T-helper 17 cell (primary cell): ENCODE results near the gene SRSF4. TPM values are rescaled to one million over a fixed set of nuclear protein-coding genes. Genes with fewer than 3 reads are reported as not detected.

Experiments used
- ATAC-seq: fragments of 150-1000 bp; cut with Tn5 transposase; 2 replicates; pipeline ENCODE4 v1.10.0; 2021; ENCODE audit warnings: mild to moderate bottlenecking, moderate library complexity
- DNase-seq, 3 donors: peaks; one replicate each; pipeline versions ENCODE4 v3.0.0 to v3.0.0-alpha.2; 2020 to 2021
- H3K9me3 ChIP-seq: one replicate; pipeline ENCODE4 v1.7.0; 2013; ENCODE audit warnings: low read length, mild to moderate bottlenecking; ENCODE audit not compliant: control insufficient read depth, poor library complexity, severe bottlenecking
- H3K27ac Mint-ChIP-seq: one replicate; pipeline ENCODE4 v1.8.0; 2022; ENCODE audit warnings: mild to moderate bottlenecking, moderate library complexity, mixed read lengths
- H3K27me3 Mint-ChIP-seq: one replicate; pipeline ENCODE4 v1.8.0; 2022; ENCODE audit warnings: mixed read lengths
- H3K36me3 Mint-ChIP-seq: one replicate; pipeline ENCODE4 v1.8.0; 2022; ENCODE audit warnings: low read depth, mixed read lengths
- H3K4me1 Mint-ChIP-seq: one replicate; pipeline ENCODE4 v1.8.0; 2022; ENCODE audit warnings: mild to moderate bottlenecking, mixed read lengths
- H3K4me3 Mint-ChIP-seq: one replicate; pipeline ENCODE4 v1.8.0; 2022; ENCODE audit warnings: mild to moderate bottlenecking, moderate library complexity, mixed read lengths
- total RNA-seq, 4 donors: library from RNA in 2 of 4; stranded (reverse) in 2 of 4; gene quantifications; one replicate each; pipeline ENCODE4 v1.2.3 and lab custom pipeline; 2022 to 2026

SRSF4 gene
- total RNA-seq, 2 donors from 2014 or later = 88.8 to 103 TPM

DNA sequence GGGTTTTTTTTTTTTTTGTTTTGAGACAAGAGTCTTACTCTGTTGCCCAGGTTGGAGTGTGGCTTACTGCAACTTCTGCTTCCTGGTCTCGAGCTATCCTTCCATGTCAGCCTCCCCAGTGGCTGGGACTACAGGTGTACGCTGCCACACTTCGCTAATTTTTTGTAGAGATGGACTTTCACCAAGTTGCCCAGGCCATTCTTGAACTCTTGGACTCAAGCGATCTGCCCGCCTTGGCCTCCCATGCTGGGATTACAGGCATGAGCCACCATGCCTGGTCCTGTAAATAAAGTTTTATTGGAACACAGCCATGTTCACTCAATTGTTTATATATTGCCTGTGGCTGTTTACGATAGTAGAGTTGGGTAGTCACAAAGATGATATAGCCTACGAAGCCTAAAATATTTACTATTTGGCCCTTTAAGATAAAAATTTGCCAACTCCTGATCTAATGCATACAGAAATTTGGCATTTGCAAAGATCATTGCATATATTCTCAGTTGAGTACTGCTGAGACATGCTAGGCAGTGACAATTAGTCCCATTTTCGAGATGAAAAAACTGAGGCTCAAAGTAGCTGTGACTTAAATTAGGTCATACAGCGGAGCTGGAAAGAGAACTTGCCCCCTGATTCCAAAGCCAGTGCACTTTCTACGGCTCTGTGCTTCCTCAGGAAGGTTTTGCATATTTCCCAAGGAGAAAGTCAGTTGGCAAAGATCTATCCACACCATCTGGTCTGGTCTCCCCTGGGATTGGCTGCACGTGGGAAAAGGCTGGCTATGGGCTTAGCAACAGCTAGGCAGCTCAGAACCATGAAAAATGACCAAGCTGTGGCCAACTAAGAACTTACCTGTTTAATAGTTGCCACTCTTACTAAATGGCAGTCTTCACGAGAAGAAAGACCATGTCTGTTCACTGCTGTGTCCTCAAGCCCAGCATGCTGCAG lies 29.7 kb upstream of the SRSF4 start:
- peaks cover 4% of the 10 kb centered on the region for H3K36me3 Mint-ChIP-seq

DNA sequence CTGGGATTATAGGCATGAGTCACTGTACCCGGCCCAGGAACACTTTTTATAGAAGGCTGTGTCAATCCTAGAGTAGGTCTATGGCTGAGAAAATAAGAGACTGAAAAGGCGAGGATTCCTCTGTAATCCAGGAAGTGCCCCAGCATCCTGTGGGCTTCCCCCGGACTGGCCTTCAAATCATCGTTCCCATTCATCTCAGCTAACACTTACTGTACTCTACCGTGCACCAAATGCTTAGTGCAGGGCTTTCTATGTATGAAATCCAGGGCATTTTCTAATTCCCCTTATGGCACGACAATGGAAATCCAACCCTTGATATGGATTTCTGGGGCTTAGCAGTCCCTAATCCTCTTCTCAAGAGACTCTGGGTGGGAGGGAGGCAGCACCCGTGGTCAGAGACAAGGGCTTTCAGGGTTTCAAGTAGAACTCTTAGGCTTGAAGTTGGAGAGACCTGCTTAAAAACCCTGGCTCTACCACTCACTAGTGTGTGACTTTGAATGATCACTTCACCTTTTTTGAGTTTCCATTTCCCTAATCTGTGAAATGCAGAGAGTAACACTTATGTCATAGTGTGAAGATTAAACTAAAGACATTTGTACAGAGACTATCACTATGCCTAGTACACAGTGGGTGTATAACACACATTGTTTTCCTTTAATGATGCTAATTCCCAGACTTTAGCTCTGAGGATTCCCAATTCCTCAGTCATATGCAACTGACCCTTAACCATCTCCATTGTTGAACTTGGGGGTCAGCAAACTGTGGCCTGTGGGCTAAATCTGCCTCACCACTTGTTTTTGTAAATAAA lies 28.8 kb upstream of the SRSF4 start:
- DNase-seq (no peak), ATAC-seq (no peak)
- Mint-ChIP-seq H3K4me1 (peaks cover 6% of the 10 kb centered on the region), H3K4me3 (no peak overlapping the region), H3K27ac (no peak overlapping the region), H3K27me3 (no peaks in the 10 kb centered on the region), H3K36me3 (peaks cover 7% of the 10 kb centered on the region)
- H3K9me3 ChIP-seq = no peaks in the 10 kb centered on the region

More for the DNA sequence above, 29.7 kb upstream of the SRSF4 start:
- no peaks in the 10 kb centered on the region for H3K9me3 ChIP-seq
- H3K27me3 Mint-ChIP-seq = no peaks in the 10 kb centered on the region
- no peak for DNase-seq
- no peak overlapping the region for H3K27ac Mint-ChIP-seq
- no peak for ATAC-seq
- H3K4me1 Mint-ChIP-seq = peaks cover 6% of the 10 kb centered on the region
- H3K4me3 Mint-ChIP-seq = no peak overlapping the region

DNA sequence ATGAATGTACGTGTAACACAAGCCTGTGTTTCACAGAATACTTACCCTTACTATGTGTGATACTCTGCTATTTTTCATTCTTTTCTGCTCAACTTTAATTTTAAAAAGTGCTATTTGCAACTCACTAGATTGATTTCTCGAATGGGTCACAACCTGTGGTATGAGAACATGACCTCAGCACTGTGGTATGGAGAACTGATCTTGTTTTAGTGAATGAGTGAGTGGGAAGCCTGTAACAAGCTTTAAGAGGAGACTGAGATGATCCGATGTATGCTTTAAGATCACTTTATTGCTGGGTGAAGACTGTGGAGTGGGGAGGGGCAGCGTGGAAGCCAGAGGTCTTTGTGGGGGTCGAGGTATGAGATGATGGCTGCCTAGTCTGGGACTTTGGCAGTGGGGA lies 27.5 kb upstream of the SRSF4 start:
- Mint-ChIP-seq H3K36me3 (peaks cover 7% of the 10 kb centered on the region), H3K27ac (peak overlapping the region; percentile 62), H3K4me3 (no peak overlapping the region), H3K4me1 (peaks cover 6% of the 10 kb centered on the region), H3K27me3 (no peaks in the 10 kb centered on the region)
- DNase-seq = no peak
- no peaks in the 10 kb centered on the region for H3K9me3 ChIP-seq
- ATAC-seq = no peak

DNA sequence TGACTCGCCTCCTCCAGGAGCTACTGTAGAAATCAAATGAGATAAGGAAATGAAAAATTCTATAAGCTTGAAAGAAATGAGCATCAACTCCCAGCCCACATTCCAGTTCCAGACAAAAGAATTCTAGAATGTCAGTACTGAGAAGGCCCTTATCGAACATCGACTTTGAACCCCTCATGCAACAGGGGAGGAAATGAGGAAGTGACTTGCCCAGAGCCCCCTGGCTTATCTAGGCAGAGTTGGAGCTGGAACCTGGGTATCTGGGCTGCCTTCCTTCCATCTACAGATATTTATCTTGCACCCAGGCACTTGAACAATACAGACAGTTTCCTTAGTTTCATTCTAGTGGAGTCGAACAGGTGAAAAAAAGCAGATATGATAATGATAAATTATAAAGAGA lies 26.7 kb upstream of the SRSF4 start:
- H3K9me3 ChIP-seq = no peaks in the 10 kb centered on the region
- H3K27me3 Mint-ChIP-seq = no peaks in the 10 kb centered on the region
- H3K27ac Mint-ChIP-seq = peak overlapping the region; percentile 62
- H3K4me1 Mint-ChIP-seq = peaks cover 6% of the 10 kb centered on the region
- DNase-seq (no peak), ATAC-seq (no peak)
- no peak overlapping the region for H3K4me3 Mint-ChIP-seq
- peaks cover 7% of the 10 kb centered on the region for H3K36me3 Mint-ChIP-seq

DNA sequence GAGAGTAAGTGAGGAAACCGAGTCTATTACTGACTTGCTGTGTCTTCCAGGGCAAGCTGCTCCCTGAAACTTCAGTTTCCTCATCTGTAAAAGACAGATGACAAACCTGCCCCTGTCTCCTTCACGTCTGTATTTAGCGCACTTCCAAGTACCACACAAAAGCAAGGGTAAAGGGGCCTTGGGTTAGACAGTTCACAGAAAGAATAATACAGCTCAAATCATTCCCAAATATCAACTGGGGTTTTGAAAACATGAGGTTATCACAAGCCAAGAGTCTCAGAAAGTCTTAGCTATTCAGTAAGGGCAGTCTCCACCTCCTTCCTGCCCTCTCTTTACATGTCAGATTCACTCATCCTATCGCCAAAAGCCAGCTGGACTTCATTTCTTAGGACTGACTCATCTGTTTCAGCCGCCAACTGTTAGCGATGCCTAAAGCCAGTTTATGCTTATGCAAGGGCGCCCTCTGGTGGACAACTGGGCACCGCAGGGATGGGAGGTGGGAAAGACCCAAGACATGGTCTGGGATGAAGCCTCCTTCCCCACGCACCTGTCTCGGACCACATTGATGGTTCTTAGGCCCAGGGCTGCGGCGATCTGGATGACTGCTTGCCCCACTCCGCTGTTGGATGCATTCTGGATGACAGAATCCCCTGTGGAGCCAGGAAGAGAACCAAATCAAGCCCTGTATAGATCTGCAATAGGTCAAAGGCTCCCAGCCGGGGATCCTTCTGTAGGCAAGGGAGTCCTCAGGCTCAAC lies 21.1 kb upstream of the SRSF4 start:
- no peaks in the 10 kb centered on the region for H3K27me3 Mint-ChIP-seq
- H3K4me3 Mint-ChIP-seq = no peak overlapping the region
- ATAC-seq = peak; percentile 90
- peaks cover 5% of the 10 kb centered on the region for H3K36me3 Mint-ChIP-seq
- peak; percentile 72 to 89 (median 80) for DNase-seq
- no peak overlapping the region for H3K27ac Mint-ChIP-seq
- H3K4me1 Mint-ChIP-seq = no peaks in the 10 kb centered on the region
- no peaks in the 10 kb centered on the region for H3K9me3 ChIP-seq

DNA sequence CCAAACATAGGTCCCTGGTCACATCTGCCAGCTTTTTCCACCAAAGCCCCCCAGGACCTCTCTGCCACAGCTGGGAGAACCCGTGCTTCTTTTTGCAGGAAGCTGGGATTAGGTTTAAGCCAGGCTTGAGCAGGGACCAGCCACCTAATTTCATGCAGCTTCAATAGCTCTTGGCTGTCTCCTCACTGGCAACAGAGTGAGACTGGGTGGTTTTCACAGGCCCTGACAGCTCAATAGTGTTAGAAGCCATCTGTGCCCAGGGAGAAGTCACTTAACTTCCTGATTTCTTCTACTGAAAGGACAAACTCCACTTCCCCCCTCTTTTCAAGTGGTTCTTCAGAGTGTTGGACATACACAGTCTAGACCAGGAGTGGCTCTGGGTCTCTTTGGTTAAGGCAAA lies 20.4 kb upstream of the SRSF4 start:
- DNase-seq = no peak
- Mint-ChIP-seq H3K27me3 (no peaks in the 10 kb centered on the region), H3K4me1 (no peaks in the 10 kb centered on the region), H3K36me3 (peaks cover 5% of the 10 kb centered on the region), H3K27ac (no peak overlapping the region), H3K4me3 (no peak overlapping the region)
- H3K9me3 ChIP-seq = no peaks in the 10 kb centered on the region
- no peak for ATAC-seq

DNA sequence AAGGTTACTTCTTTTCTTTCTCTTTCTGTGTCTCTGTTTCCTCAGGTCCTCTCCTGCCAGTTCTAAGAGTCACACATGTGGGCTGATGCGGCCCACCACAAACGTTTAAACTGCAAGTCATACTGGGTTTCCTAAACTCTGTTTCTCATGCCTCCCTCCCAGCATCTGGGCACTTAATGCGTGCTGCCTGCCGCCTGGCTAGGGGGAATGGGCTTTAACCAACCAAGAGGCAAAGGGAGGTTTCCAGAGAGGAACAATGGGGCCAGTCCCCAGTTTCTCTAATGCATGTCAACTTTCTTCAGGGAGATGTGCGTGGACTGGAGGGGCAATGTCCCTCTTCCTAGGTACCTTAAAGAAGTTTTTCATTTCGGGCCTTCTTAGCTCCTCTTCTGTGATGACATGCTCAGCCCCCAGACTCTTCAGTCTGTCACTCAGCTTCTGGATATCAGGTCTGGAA lies 19.9 kb upstream of the SRSF4 start:
- no peaks in the 10 kb centered on the region for H3K9me3 ChIP-seq
- Mint-ChIP-seq H3K4me3 (no peak overlapping the region), H3K36me3 (peaks cover 5% of the 10 kb centered on the region), H3K27ac (no peak overlapping the region), H3K27me3 (no peaks in the 10 kb centered on the region), H3K4me1 (no peaks in the 10 kb centered on the region)
- ATAC-seq (no peak), DNase-seq (no peak)

DNA sequence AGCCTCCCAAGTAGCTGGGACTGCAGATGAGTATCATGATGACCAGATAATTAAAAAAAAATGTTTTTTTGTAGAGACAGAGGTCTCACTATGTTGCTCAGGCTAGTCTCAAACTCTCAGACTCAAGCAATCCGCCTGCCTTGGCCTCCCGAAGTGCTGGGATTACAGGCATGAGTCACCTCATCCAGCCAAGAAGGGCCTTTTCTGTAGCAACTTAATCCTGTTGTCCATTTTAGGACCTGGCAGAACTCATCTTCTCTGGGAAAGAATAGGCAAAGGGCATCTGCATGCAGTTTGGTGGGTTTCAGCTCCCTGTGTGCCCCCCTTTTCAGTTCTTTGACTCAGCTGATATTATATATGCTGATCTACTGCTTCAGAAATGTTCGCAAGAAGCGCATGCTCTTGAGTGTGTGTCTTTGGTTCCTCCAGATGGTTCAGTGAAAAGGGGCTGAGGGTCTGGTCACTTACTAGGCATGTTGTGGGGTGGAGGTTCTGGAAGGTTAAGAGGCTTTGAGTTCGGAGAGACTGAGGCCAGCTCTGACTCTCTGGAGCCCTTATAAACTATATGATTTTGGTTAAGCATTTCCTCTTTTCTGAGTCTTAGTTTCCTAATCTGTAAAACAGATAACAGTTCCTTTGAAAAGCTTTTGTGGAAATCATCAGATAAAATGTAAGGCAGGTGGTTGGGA lies 19.4 kb upstream of the SRSF4 start:
- Mint-ChIP-seq H3K36me3 (peaks cover 5% of the 10 kb centered on the region), H3K27ac (no peak overlapping the region), H3K4me1 (no peaks in the 10 kb centered on the region), H3K4me3 (no peak overlapping the region), H3K27me3 (no peaks in the 10 kb centered on the region)
- H3K9me3 ChIP-seq = no peaks in the 10 kb centered on the region
- DNase-seq = no peak
- ATAC-seq = no peak

DNA sequence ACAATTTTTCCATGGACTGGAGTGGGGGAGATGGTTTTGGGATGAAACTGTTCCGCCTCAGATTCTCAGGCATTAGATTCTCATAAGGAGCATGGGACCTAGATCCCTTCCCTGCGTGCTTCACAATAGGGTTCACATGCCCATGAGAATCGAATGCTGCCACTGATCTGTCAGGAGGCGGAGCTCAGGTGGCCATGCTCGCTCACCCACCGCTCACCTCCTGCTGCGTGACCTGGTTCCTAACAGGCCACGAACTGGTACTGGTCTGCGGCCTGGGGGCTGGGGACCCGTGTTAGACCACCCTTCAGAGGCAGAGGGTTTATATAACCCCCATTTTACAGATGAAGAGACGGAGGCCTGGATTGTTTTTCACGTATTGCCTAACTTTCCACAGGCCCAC lies 16.3 kb upstream of the SRSF4 start:
- H3K27me3 Mint-ChIP-seq = no peaks in the 10 kb centered on the region
- no peaks in the 10 kb centered on the region for H3K4me1 Mint-ChIP-seq
- ATAC-seq (no peak), DNase-seq (no peak)
- H3K36me3 Mint-ChIP-seq = peaks cover 4% of the 10 kb centered on the region
- no peak overlapping the region for H3K4me3 Mint-ChIP-seq
- H3K9me3 ChIP-seq = no peaks in the 10 kb centered on the region
- H3K27ac Mint-ChIP-seq = no peak overlapping the region

DNA sequence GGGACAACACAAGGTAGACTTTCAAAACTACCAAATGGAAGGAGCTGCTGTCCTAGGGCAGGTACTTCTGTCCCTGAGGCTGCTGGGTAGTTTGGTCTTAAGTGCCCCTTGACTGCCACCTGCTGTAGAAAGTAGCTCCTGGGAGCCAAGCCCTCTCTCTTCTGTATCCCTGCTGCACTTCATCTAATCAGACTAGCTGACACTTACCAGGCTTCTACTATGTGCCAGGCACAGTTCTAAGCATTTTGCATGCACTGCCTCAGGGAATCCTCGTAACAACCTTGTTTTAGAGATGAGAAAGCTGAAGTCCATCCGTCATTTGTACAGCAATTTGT lies 15.9 kb upstream of the SRSF4 start:
- Mint-ChIP-seq H3K4me3 (no peak overlapping the region), H3K27me3 (no peaks in the 10 kb centered on the region), H3K36me3 (peaks cover 4% of the 10 kb centered on the region), H3K27ac (no peak overlapping the region), H3K4me1 (no peaks in the 10 kb centered on the region)
- DNase-seq (no peak), ATAC-seq (peak; percentile 85)
- no peaks in the 10 kb centered on the region for H3K9me3 ChIP-seq

DNA sequence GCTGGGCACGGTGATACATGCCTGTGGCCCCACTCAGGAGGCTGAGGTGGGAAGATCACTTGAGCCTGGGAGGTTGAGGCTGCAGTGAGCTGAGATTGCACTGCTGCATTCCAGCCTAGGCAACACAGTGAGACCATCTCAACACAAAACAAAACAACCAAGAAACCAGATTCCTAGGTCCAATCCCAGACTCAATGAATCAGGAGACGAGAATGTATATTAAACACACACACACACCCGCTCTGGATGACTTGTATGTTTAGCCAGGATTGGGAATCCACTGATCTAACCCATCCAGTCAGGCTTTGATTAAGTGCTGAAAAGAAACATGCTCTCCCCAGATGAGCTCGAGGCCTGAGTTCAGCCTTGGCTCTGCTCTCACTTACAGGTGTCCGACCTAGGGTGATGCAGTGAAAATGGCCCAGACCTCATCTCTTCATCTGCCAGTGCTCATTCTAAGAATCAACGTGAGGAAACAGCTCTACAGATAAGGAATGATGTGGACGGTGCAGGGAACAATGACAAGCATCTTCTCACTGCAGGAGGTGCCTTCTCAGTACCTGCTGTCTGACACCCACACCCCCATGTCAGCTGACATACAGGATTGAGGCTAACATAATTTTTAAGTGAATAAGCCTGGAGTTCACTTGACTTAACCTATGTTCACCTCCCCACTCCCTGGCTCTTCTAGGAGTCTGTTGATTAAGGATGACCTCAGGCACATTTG lies 15.3 kb upstream of the SRSF4 start:
- H3K27ac Mint-ChIP-seq = no peak overlapping the region

DNA sequence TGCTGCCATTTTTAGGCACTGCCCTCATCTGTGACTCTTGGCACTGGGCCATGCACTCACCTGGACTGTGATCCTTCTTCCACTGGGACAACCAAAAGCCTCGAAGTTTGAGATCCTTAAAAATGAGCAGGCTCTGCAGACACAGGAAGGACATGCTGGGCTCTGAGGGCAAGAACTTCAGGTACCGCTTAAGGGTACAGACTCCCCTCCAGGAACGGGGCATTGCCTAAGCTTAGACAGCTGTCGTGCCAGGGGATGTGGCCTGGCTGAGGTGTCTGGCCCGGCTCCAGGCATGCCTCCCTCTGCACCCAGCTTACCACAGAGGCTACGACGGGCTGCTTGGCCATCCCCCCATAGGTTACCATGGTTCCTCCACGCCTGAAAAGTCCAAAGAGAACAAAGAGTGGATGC lies 14.2 kb upstream of the SRSF4 start:
- H3K4me1 Mint-ChIP-seq = no peaks in the 10 kb centered on the region
- DNase-seq = no peak
- H3K27me3 Mint-ChIP-seq = no peaks in the 10 kb centered on the region
- no peaks in the 10 kb centered on the region for H3K9me3 ChIP-seq
- no peak overlapping the region for H3K4me3 Mint-ChIP-seq
- peaks cover 2% of the 10 kb centered on the region for H3K36me3 Mint-ChIP-seq
- no peak for ATAC-seq
- H3K27ac Mint-ChIP-seq = no peak overlapping the region

More for the DNA sequence above, 15.3 kb upstream of the SRSF4 start:
- H3K27me3 Mint-ChIP-seq = no peaks in the 10 kb centered on the region
- no peaks in the 10 kb centered on the region for H3K4me1 Mint-ChIP-seq
- DNase-seq = no peak
- ATAC-seq = no peak
- no peaks in the 10 kb centered on the region for H3K9me3 ChIP-seq
- peaks cover 4% of the 10 kb centered on the region for H3K36me3 Mint-ChIP-seq
- no peak overlapping the region for H3K4me3 Mint-ChIP-seq
